HG03060 (cell line): Measurements from ENCODE around the gene SRSF7.
"Not testable (repeated sequence)": the region's sequence is repeated elsewhere in the genome, so short reads cannot be mapped to it uniquely, and the experiment has no call there.

Experiments used
- ATAC-seq: cut with Tn5 transposase; IDR thresholded peaks from one replicate; pipeline ENCODE4 v1.9.1; 2021; ENCODE audit warnings: low read depth, moderate number of reproducible peaks; ENCODE audit not compliant: unreplicated experiment

The SRSF7 gene

DNA sequence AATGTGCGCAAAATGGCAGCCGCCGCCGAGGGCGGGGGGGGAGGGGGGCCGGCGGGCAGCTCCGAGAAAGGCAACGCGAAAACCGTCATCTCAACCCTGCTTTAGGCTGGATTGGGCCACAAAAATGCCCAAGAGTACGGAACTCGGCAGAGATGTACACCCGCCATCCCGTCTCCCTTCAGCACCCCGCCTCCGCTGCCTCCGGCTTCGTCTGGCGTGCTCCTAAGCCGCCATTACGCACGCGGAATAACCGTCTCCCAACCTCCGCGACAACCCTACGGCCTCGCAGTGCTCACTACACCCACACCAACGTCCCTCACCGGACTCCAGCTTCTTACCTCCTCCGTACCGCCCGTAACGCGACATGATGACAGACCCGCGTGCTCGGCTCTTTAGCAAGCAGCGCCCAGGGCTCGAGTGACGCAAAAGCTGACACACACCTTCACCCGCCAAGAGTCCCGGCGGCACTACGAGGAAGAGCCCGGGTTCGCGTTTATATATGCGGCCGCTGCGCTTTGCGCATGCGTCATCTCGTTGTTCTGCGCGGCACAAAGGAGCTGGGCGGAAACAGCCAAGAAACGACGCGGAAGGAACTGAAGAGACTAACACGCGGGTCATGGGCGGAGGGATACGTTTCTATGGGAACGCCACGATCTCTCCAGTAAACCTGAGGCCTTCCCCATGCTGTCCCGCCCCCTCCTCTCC, at the start of gene SRSF7:
SRSF7 (minus strand) TSS at position 471 of the 705 bp plus-strand sequence; CDS start at position 366, 105 bp downstream.
- ATAC-seq, result peak; percentile 79

DNA sequence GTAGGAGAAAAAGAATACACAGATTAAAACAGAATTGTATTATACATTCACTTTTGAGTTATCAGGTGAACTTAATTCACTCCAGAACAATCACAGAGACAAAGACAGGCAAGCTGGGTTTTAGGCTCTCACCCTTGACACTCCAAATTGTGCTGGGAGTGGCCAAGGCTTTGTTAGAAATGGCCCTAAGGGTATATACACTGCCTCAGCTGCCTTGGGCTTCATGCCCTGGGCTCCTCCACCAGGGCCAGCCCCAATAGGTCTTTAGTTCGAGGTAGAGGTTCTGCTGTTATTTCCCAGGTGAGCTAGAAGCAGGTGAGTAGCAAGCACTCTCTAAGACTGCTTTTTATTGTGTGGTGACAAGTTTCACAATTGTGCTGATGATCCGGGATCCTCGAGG, 46.8 kb upstream of the SRSF7 start:
- ATAC-seq, result no peak

DNA sequence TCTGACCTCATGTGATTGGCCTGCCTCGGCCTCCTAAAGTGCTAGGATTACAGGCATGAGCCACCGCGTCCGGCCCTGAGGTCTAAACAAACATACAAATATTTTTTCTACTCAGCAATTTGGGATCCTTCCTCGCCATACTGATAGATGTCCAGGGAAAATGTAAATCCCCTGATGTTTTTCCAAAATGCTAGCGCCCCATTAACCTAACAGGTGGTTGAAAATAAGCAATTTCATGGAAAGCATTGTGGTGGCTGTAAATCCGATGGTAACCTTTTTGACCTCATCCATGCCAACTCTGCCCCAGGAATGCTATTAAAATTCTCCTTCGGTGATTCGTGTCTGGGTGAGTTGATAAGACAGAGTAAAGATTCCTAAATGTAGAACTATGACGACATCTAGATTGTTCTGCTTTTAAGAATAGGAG, 46.1 kb upstream of the SRSF7 start:
- ATAC-seq, result no peak

DNA sequence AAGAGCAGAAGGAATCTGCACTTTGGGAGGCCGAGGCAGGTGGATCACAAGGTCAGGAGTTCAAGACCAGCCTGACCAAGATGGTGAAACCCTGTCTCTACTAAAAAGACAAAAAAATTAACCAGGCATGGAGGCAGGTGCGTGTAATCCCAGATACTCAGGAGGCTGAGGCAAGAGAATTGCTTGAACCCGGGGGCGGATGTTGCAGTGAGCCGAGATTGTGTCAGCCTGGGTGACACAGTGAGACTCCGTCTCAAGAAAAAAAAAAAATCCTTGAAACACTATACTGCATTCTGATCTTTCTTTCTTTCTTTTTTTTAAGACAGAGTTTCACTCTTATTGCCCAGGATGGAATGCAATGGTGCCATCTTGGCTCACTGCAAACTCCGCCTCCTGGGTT, 43.9 kb upstream of the SRSF7 start:
- not testable (repeated sequence) for ATAC-seq

DNA sequence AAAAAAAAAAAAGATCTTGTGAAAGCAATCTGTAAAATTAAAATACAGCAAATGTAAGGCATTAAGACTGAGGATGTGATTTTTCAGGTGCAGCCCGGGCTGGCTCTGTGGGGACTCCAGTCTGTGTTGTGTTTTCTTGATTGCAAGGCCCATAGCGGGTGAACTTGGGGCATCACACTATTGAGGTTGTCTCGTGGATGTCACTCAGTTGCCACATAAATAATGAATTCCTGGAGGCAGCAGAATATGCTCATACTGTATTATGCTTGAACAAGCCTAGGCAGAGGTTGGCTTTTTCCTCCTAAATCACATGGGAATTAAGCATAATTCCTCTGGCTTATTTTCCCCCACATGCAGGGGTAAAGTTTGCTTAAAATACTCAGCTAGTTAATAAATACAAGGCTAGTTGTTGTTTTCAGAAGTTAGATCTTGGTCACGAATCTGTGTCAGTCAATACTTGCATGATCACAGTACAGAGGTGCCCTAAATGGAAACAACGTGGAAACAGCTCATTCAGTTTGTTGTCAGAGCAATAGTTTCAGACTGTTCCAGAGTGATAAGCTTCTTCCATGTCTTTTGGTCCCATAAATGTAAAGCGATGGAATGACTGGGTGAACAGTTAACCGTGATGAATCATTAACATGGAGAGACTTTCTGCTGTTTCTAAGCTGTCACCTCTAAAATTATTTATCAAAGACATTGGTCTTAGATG, 43.2 kb upstream of the SRSF7 start:
- no peak for ATAC-seq

DNA sequence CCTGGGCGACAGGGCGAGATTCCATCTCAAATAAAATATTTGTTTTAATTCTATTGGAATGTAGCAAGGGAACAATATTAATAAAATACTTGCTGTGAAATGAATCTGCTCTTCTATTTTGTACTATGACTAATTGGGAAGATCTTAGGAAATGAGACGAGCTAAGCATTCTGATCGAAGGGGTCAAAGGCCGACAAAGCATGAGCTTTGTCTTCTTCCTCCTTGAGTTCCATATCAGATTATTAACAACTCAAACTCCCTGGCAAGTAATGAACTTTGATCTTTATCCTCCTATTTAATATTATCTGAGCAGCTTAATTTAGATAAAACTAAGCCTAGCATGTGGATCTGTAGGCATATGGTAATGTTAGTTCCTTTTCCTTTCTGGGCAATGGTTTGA, 42.4 kb upstream of the SRSF7 start:
- ATAC-seq, result no peak

DNA sequence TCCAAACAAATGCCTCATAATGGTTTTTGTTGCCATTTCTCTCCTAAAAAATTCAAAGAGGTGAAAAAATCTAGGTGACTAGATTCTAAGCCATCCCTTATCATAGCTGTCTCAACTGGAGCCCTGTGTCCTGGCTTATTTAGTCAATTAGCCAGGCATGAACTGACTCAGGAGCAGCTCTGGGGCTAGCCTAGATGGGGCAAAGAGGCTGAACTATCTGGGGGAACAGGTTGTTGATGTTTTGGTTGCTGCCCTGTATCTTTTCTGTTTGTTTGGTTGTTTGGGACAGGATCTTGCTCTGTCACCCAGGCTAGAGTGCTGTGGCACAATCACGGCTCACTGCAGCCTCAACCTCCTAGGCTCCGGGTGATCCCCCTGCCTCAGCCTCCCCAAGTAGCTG, 41.6 kb upstream of the SRSF7 start:
- ATAC-seq, result no peak

DNA sequence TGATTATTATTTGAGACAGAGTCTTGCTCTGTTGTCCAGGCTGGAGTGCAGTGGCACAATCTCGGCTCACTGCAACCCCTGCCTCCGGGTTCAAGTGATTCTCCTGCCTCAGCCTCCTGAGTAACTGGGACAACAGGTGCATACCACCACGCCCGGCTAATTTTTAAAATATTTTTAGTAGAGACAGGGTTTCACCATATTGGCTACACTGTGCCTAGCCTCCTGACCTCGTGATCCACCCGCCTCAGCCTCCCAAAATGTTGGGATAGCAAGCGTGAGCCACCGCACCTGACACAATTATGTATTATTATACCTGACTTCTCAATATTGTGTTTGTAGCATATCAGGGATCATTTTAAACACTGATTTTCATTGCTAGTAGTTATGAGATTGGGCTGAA, 41.2 kb upstream of the SRSF7 start:
- ATAC-seq, result not testable (repeated sequence)

DNA sequence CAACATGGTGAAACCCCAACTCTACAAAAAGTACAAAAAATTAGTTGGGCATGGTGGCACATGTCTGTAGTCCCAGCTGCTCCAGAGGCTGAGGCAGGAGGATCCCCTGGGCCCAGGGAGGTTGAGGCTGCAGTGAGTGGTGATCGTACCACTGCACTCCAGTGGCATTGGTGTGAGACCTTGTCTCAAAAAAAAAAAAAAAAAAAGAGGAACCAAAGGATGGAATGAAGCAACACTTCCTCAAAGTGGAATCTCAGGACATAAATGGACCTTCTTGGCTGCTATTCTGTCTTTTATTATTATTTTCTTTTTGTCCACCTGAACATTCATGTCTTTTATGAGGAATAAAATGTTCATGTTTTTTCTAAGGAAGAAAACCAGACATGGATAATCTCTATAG, 40.6 kb upstream of the SRSF7 start:
- ATAC-seq, result no peak

DNA sequence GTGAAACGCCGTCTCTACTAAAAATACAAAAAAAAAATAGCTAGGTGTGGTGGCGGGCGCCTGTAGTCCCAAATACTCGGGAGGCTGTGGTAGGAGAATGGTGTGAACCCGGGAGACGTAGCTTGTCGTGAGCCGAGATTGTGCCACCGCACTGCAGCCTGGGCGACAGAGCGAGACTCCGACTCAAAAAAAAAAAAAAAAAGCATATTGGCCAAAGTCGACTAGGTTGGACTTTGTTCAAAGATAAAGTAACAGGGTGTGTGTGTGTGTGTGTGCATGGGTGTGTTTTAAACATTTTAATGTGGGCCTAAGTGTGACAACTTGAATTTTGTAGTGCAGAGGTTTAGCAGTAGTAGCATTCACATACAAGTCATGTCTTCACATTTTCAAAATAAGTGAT, 38.5 kb upstream of the SRSF7 start:
- ATAC-seq, result no peak

DNA sequence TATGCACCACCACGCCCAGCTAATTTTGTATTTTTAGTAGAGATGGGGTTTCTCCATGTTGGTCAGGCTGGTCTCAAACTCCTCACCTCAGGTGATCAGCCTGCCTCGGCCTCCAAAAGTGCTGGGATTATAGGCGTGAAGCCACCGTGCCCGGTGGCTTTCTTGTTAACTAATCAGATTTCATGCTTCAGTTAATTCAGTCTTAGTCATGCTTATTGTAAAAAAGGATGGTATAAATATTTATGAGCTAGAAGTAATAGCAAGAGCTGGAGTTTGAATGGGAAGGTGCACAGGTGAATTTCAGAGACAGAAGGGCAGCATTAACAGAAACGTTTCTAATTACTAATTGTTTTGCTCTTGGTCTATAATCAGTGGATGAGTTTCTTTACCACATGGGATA, 37.1 kb upstream of the SRSF7 start:
- no peak for ATAC-seq

DNA sequence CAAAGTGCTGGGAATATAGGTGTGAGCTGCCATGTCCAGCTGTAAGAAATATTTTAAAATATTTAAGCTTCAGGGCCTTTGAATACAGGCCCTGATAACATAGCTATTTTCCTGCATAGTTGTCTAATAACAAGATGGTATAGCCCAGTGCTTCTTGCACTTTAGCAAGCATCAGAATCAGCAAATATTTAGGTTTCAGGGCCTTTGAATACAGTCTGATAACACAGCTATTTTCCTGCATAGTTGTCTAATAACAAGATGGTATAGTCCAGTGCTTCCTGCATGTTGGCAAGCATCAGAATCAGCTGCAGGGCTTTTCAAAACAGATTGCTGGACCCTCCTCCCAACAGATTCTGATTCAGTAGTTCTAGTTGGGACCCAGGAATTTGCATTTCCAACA, 32.4 kb upstream of the SRSF7 start:
- no peak for ATAC-seq

DNA sequence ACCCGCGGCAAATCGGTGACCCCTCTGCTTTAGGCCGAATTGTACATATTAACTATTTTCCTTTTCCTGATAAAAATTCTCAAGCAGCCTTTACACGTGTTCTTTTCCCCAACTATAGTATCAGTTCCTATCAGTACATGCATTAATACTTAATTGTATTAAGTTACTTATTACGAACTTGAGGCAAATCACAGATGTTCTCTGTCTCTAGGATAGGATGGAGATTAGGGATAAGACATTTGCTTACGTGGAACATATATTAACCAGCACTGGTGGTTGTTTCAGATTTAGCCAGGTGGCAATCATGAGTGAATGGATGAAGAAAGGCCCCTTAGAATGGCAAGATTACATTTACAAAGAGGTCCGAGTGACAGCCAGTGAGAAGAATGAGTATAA, 27.5 kb upstream of the SRSF7 start:
- ATAC-seq, result no peak

DNA sequence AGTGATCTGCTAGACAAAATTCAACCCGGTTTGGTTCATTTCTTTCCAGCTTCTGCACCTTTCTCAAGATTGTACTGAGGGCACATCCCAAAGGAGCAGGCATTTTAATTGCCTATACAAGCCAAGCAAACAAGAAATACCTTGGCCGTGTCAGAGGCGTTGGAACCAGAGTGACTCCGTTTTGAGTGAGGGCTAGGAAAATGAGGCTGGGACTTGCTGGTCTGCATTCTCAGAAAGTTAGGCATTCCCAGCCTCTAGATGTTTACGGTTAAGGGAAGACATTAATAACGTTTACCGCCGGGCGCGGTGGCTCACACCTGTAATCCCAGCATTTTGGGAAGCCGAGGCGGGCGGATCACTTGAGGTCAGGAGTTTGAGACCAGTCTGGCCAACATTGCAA, 25.4 kb upstream of the SRSF7 start:
- ATAC-seq, result no peak

DNA sequence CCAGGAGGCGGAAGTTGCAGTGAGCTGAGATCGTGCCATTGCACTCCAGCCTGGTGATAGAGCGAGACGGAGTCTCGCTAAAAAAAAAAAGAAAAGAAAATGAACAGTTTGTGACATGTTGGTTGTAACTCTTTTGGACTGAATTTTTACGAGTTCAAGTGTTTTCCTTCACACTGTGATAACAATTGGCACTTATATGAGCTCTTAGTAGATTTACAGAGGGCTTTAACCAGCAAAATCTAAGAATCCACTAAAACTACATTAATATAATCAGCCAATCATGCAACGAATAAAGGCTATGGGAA, 24.7 kb upstream of the SRSF7 start:
- ATAC-seq, result no peak

DNA sequence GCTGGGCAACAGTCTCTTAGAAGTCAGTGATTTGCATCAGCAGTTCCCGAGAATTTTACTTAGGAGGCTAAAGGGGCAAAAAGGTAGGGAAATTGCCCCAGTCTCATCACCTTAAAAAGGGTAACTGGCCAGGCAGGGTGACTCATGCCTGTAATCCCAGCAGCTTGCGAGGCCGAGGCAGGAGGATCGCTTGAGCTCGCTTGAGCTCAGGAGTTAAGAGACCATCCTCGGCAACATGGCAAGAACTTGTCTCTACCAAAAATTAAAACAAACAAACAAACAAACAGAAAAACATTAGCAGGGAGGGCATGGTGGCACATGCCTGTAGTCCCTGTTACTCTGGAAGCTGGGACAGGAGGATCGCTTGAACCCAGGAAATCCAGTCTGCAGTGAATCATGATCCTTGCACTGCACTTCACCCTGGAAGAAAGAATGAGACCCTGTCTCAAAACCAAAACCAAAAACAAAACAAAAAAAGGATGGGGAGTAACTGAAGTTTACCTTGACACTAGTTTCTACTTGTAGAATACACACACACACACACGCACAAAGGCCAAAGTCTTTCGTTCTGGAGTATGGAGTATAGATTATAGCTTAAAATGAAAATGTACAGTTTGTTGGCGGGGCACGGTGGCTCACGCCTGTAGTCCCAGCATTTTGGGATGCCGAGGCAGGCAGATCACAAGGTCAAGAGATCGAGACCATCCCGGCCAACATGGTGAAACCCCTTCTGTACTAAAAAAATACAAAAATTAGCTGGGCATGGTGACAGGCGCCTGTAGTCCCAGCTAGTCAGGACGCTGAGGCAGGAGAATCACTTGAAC, 24.1 kb upstream of the SRSF7 start:
- ATAC-seq, result no peak

DNA sequence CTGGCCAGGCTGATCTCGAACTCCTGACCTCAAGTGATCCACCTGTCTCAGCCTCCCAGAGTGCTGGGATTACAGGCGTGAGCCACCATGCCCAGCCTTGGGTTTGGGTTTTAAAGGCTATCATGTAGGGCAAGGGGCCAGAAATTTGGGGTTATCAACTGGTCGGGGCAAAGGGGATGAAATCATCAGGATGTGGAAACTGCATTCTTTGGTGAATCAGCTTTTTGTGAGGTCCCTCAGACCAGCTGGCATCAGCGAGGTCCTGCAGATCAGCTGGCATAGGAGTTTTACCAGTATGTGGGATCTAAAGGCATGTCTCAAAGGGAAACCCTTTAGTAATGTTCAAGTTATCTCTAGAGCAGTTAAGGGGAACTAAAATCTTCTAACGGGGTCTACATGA, 20.5 kb upstream of the SRSF7 start:
- ATAC-seq, result no peak

DNA sequence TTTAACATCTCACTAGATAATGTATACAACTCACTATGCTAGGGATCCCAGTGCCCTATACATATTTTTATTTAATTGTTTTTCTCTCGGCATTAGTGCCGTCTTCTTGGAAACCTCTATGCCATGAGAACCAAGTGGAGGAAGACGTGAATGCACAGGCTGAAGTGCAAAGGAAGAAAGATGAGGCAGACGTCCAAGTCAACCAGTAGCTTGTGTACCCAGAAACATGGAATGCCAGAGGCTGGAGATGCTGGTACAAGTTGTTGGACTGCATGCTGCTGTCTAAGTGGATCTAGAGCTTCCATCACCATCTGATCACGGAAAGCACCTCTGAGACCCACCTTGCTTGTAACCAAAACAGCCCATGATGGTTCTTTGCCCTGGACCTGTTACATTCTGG, 14.4 kb upstream of the SRSF7 start:
- no peak for ATAC-seq

DNA sequence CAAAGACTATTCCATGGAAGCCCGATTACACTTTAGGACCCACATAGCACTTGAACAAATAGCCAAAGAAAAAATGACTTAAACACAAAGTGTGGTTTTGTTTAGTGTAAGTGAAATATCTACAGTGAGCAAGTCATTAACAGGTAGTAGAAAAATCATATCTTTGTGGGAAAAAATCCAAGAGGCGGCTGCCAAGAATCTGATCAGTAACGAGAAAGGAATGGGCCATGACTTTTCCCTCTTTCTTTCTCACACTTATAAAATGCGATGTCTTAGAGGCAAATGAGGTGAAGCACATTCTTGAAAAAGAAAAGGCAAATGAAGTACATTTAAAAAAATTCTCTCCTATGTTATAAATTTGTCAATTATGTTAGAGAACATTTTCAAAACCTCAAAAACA, 14.0 kb upstream of the SRSF7 start:
- no peak for ATAC-seq

DNA sequence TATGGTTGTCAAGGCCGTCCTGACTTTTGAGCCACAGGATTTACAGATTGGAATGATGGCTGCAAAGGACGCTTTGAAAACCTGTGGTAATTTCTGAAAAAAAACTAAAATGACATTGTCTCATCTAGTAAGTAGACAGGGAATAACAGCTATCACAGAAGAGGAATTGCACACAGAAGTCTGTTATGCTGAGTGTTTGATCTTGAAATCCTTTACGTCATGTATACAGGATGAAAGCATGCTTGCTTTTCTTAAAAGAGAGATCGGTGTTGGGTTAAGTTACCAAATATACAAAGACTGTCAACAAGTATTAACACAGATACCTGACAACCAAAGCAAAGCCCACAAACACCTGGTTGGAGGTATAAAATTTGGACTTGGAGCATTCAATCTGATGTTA, 12.6 kb upstream of the SRSF7 start:
- no peak for ATAC-seq

DNA sequence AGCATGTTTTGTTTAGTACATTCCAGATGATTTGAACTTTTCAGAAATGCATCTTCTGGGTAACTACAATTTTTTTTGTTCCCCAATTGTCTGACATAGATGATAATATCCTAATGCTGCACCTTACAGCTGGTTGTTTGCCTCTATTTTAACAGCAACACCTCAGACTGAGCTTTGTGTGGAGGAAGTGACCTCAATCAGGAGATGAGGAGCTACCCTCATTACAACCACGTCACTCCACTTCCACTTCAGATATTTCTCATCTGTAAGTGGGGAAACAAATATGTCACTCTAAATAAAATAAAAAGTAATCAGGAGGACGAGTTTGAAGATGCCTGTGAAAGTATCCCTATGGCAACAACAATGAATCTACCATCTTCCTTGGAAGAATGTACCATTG, 12.1 kb upstream of the SRSF7 start:
- ATAC-seq, result no peak

DNA sequence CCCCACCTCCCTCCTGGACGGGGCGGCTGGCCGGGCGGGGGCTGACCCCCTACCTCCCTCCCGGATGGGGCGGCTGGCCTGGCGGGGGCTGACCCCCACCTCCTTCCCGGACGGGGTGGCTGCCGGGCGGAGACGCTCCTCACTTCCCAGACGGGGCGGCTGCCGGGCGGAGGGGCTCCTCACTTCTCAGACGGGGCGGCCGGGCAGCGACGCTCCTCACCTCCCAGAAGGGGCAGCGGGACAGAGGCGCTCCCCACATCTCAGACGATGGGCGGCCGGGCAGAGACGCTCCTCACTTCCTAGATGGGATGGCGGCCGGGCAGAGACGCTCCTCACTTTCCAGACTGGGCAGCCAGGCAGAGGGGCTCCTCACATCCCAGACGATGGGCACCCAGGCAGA, 4.7 kb upstream of the SRSF7 start:
- ATAC-seq, result not testable (repeated sequence)
